WTC11 (cell line): Measurements from ENCODE around the gene TMC5. TPM values are rescaled to one million over a fixed set of nuclear protein-coding genes. Genes with fewer than 3 reads are reported as not detected.

ENCODE experiments used
- ATAC-seq: fragments of 200-7000 bp; cut with Tn5 transposase; 2 replicates; pipeline ENCODE4 v1.10.0; 2021; ENCODE audit warnings: mild to moderate bottlenecking, moderate library complexity
- CTCF ChIA-PET: fragments of 300-600 bp; sonication (Branson Sonifier 250); formaldehyde crosslinking; loops from one replicate; lab custom pipeline; 2021; ENCODE audit warnings: antibody characterized with exemption; lab: Charles Lee
- POLR2A ChIA-PET: fragments of 350-600 bp; sonication (Branson Sonifier 250); formaldehyde crosslinking; loops from one replicate; lab custom pipeline; 2021; ENCODE audit warnings: antibody characterized with exemption; lab: Charles Lee
- DNase-seq: peaks from one replicate; pipeline ENCODE4 v3.0.0; 2021; ENCODE audit warnings: low spot score
- H3K27ac Mint-ChIP-seq: 2 replicates; pipeline ENCODE4 v1.8.0; 2021; ENCODE audit warnings: mixed read lengths
- H3K27me3 Mint-ChIP-seq: 2 replicates; pipeline ENCODE4 v1.8.0; 2021; ENCODE audit warnings: low read depth, mild to moderate bottlenecking, moderate library complexity, mixed read lengths
- H3K36me3 Mint-ChIP-seq: 2 replicates; pipeline ENCODE4 v1.8.0; 2021; ENCODE audit warnings: mixed read lengths
- H3K4me1 Mint-ChIP-seq: 2 replicates; pipeline ENCODE4 v1.8.0; 2022; ENCODE audit warnings: mixed read lengths
- H3K4me3 Mint-ChIP-seq: 2 replicates; pipeline ENCODE4 v1.8.0; 2021; ENCODE audit warnings: mild to moderate bottlenecking, moderate library complexity, mixed read lengths
- H3K9me3 Mint-ChIP-seq: 2 replicates; pipeline ENCODE4 v1.8.0; 2021; ENCODE audit warnings: mixed read lengths
- ARID4B ChIP-seq: sonication (generic); formaldehyde crosslinking; IDR thresholded peaks from 2 replicates; pipeline ENCODE4 v1.8.0; 2023; ENCODE audit warnings: missing genetic modification reagents, mild to moderate bottlenecking, borderline replicate concordance
- ATF1 ChIP-seq: sonication (generic); formaldehyde crosslinking; IDR thresholded peaks from 2 replicates; pipeline ENCODE4 v1.8.1; 2023; ENCODE audit warnings: mild to moderate bottlenecking, moderate library complexity, missing genetic modification reagents
- CBFB ChIP-seq: sonication (generic); formaldehyde crosslinking; IDR thresholded peaks from 2 replicates; pipeline ENCODE4 v1.8.1; 2022; ENCODE audit warnings: mild to moderate bottlenecking, low read depth, missing genetic modification reagents
- CDX4 ChIP-seq: fragments of 250-450 bp; sonication (Bioruptor Pico); IDR thresholded peaks from 2 replicates; pipeline ENCODE4 v1.9.0; 2021; ENCODE audit warnings: moderate library complexity, mild to moderate bottlenecking, inconsistent platforms, borderline replicate concordance
- CREB1 ChIP-seq: sonication (generic); formaldehyde crosslinking; IDR thresholded peaks from 2 replicates; pipeline ENCODE4 v1.8.0; 2023; ENCODE audit warnings: mild to moderate bottlenecking, missing genetic modification reagents
- GABPB1 ChIP-seq: sonication (generic); formaldehyde crosslinking; IDR thresholded peaks from 2 replicates; pipeline ENCODE4 v1.8.1; 2023; ENCODE audit warnings: mild to moderate bottlenecking, missing genetic modification reagents
- GRHL2 ChIP-seq: fragments of 250-450 bp; sonication (Bioruptor Pico); IDR thresholded peaks from 2 replicates; pipeline ENCODE4 v1.8.0; 2022; ENCODE audit warnings: mild to moderate bottlenecking, moderate library complexity; ENCODE audit not compliant: insufficient replicate concordance, severe bottlenecking
- HMGXB4 ChIP-seq: sonication (generic); formaldehyde crosslinking; IDR thresholded peaks from 2 replicates; pipeline ENCODE4 v1.8.1; 2023; ENCODE audit warnings: mild to moderate bottlenecking, moderate library complexity, missing genetic modification reagents
- MYBL2 ChIP-seq: sonication (generic); formaldehyde crosslinking; IDR thresholded peaks from 2 replicates; pipeline ENCODE4 v1.8.1; 2023; ENCODE audit warnings: mild to moderate bottlenecking, moderate library complexity, missing genetic modification reagents
- NFE2L1 ChIP-seq: sonication (generic); formaldehyde crosslinking; IDR thresholded peaks from 2 replicates; pipeline ENCODE4 v1.8.1; 2023; ENCODE audit warnings: missing genetic modification reagents
- TEAD4 ChIP-seq: sonication (generic); formaldehyde crosslinking; IDR thresholded peaks from 2 replicates; pipeline ENCODE4 v1.8.0; 2022; ENCODE audit warnings: mild to moderate bottlenecking, missing genetic modification reagents
- ZNF219 ChIP-seq: sonication (generic); formaldehyde crosslinking; IDR thresholded peaks from 2 replicates; pipeline ENCODE4 v1.8.0; 2023; ENCODE audit warnings: missing genetic modification reagents, mild to moderate bottlenecking, borderline replicate concordance
- total RNA-seq: library from RNA; stranded (reverse); gene quantifications from 3 replicates; pipeline ENCODE4 v1.2.3, GENCODE V29; 2021
- TF ChIP-seq, protein P1 (sequence below): sonication (generic); formaldehyde crosslinking; IDR thresholded peaks from 2 replicates; pipeline ENCODE4 v1.8.1; 2022; ENCODE audit warnings: missing genetic modification reagents, borderline replicate concordance
- TF ChIP-seq, protein P2 (sequence below): sonication (generic); formaldehyde crosslinking; IDR thresholded peaks from 2 replicates; pipeline ENCODE4 v1.8.0; 2022; ENCODE audit warnings: mild to moderate bottlenecking, missing genetic modification reagents

Gene TMC5
- total RNA-seq, 1 experiment from 2014 or later = 3.1 TPM

- POLR2A ChIA-PET = interaction anchor here (1.2 kb wide), 1 partner anchor 108 kb away, joined by 3 read pairs; the partner anchor contains the start of gene CCP110
- Mint-ChIP-seq H3K4me3 (no peak overlapping the region), H3K4me1 (peaks cover 12% of the 10 kb centered on the region), H3K27me3 (peaks cover 8% of the 10 kb centered on the region), H3K27ac (no peak overlapping the region), H3K9me3 (peaks cover 8% of the 10 kb centered on the region), H3K36me3 (peaks cover 3% of the 10 kb centered on the region)
- CTCF ChIA-PET = interaction anchor here (1.0 to 1.3 kb wide), 2 partner anchors 32 to 168 kb away, joined by 3 to 4 read pairs; no protein-coding TSS in a partner anchor
- TF ChIP-seq, protein P1, sequence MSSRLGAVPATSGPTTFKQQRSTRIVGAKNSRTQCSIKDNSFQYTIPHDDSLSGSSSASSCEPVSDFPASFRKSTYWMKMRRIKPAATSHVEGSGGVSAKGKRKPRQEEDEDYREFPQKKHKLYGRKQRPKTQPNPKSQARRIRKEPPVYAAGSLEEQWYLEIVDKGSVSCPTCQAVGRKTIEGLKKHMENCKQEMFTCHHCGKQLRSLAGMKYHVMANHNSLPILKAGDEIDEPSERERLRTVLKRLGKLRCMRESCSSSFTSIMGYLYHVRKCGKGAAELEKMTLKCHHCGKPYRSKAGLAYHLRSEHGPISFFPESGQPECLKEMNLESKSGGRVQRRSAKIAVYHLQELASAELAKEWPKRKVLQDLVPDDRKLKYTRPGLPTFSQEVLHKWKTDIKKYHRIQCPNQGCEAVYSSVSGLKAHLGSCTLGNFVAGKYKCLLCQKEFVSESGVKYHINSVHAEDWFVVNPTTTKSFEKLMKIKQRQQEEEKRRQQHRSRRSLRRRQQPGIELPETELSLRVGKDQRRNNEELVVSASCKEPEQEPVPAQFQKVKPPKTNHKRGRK (CRISPR knock-in tag) = no peak
- TF ChIP-seq MYBL2 = no peak
- no peak for TF ChIP-seq ARID4B (CRISPR knock-in tag)
- no peak for ATAC-seq
- DNase-seq = no peak
Observed at GRCh38 chr16:19415918-19416317, 1.8 kb upstream of the TMC5 start.

DNA sequence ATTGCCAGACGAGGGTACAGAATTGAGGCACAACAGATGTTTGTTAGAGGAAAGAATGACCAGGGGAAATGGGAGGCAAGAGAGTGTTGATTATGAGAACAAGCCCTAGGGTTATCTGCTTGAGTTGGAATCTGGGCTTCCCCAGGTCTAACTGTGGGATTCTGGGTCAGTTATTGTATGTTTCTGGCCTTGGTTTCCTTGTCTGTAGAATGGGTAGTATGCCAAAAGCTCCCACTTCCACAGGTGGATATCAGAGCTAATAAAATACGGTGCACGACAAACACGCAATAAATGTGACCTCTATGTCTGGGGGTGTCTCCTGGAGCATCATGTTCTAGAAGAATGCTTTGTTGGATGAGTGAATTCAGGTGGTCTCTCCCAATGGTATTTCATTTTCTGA, 517 bp downstream of the TMC5 start:
- Mint-ChIP-seq H3K4me3 (no peak overlapping the region), H3K9me3 (peaks cover 14% of the 10 kb centered on the region), H3K27me3 (peaks cover 3% of the 10 kb centered on the region; the same call in 1 of the 2 replicates), H3K36me3 (peaks cover 7% of the 10 kb centered on the region), H3K27ac (no peak overlapping the region), H3K4me1 (peaks cover 8% of the 10 kb centered on the region)
- ChIA-PET POLR2A (no interaction called here), CTCF (interaction anchor here (1.7 to 2.8 kb wide), 2 partner anchors 29 to 84 kb away, joined by 5 to 11 read pairs; no protein-coding TSS in a partner anchor)
- ATAC-seq = no peak
- DNase-seq = no peak
- TF ChIP-seq, protein P2, sequence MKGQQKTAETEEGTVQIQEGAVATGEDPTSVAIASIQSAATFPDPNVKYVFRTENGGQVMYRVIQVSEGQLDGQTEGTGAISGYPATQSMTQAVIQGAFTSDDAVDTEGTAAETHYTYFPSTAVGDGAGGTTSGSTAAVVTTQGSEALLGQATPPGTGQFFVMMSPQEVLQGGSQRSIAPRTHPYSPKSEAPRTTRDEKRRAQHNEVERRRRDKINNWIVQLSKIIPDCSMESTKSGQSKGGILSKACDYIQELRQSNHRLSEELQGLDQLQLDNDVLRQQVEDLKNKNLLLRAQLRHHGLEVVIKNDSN = no peak
- TF ChIP-seq CDX4 (CRISPR knock-in tag) = no peak
- no peak for TF ChIP-seq ATF1
- TF ChIP-seq HMGXB4 (CRISPR knock-in tag) = no peak
- no peak for TF ChIP-seq TEAD4
- TF ChIP-seq MYBL2 = no peak
- TF ChIP-seq GRHL2 (CRISPR knock-in tag) = no peak
- no peak for TF ChIP-seq ZNF219 (CRISPR knock-in tag)

GRCh38 chr16:19419698-19420075, 2.0 kb downstream of the TMC5 start:
- H3K27ac Mint-ChIP-seq = no peak overlapping the region
- peaks cover 14% of the 10 kb centered on the region for H3K9me3 Mint-ChIP-seq
- no peak overlapping the region for H3K4me3 Mint-ChIP-seq
- ATAC-seq (no peak), DNase-seq (no peak)
- H3K4me1 Mint-ChIP-seq = peaks cover 8% of the 10 kb centered on the region
- CTCF ChIA-PET = no interaction called here
- POLR2A ChIA-PET = interaction anchor here (0.7 kb wide), 1 partner anchor 130 kb away, joined by 4 read pairs; no protein-coding TSS in a partner anchor
- peaks cover 7% of the 10 kb centered on the region for H3K36me3 Mint-ChIP-seq
- peaks cover 3% of the 10 kb centered on the region; the same call in 1 of the 2 replicates for H3K27me3 Mint-ChIP-seq
- TF ChIP-seq ARID4B (CRISPR knock-in tag) (no peak), CREB1 (CRISPR knock-in tag) (no peak), HMGXB4 (CRISPR knock-in tag) (no peak), GABPB1 (no peak), CBFB (CRISPR knock-in tag) (no peak), NFE2L1 (no peak)
